ENCODE measurements around the gene RPH3AL. TPM values are rescaled to one million over a fixed set of nuclear protein-coding genes. Genes with fewer than 3 reads are reported as not detected.

The RPH3AL gene
- total and polyA plus RNA-seq, 12 donors: 3.6 to 11.1 (median 6.0) TPM

GRCh38 chr17:292531-293382, 59.9 kb downstream of the RPH3AL start:
- TF ChIP-seq, protein P1, sequence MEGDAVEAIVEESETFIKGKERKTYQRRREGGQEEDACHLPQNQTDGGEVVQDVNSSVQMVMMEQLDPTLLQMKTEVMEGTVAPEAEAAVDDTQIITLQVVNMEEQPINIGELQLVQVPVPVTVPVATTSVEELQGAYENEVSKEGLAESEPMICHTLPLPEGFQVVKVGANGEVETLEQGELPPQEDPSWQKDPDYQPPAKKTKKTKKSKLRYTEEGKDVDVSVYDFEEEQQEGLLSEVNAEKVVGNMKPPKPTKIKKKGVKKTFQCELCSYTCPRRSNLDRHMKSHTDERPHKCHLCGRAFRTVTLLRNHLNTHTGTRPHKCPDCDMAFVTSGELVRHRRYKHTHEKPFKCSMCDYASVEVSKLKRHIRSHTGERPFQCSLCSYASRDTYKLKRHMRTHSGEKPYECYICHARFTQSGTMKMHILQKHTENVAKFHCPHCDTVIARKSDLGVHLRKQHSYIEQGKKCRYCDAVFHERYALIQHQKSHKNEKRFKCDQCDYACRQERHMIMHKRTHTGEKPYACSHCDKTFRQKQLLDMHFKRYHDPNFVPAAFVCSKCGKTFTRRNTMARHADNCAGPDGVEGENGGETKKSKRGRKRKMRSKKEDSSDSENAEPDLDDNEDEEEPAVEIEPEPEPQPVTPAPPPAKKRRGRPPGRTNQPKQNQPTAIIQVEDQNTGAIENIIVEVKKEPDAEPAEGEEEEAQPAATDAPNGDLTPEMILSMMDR (IDR thresholded peaks at IDR 0.05): no peak
- DNase-seq: no peak

DNA sequence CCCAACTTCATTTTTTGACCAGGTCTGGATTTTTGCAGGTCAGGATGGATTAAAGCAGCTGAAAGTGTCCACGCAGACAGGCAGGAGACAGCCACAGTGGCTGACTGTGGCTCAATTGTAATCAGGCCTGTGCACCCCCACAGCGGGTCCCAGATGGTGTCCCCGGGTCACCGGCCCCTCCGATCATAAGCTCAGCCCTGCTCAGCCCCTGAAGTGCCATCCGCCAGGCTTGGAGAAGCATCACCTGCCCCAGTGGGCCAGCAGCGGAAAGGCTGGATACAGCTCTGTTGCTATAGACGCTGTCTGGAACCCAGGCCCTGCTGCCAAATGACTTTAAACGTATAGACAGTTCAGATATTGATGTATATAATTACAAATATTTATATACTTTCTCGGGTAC, 60.6 kb downstream of the RPH3AL start:
- Histone ChIP-seq H3K4me3 (no peak overlapping the region), H3K27me3 (peaks cover 0 to 20% (median 10%) of the 10 kb centered on the region in 7 donors), H3K27ac (no peak overlapping the region), H3K4me1 (no peaks in the 10 kb centered on the region), H3K36me3 (no peaks in the 10 kb centered on the region), H3K9me3 (no peaks in the 10 kb centered on the region)
- intact Hi-C loops (cut with DNase I): no loop called here
- DNase-seq (no peak), ATAC-seq (no peak)
- 93 to 95% methylated on average over 10 of the region's 10 CpGs for WGBS, 2 donors
- TF ChIP-seq, protein P1 (IDR thresholded peaks at IDR 0.05): no peak

More at GRCh38 chr17:292531-293382, 59.9 kb downstream of the RPH3AL start:
- Histone ChIP-seq H3K27ac (no peak overlapping the region), H3K9me3 (no peaks in the 10 kb centered on the region), H3K4me3 (peak overlapping the region in 1 of 10 donors; percentile 5), H3K36me3 (no peaks in the 10 kb centered on the region), H3K4me1 (peaks cover 0 to 1% (median 0%) of the 10 kb centered on the region in 9 donors), H3K27me3 (peaks cover 0 to 25% (median 12%) of the 10 kb centered on the region in 7 donors)
- no peak for ATAC-seq
- WGBS, 2 donors: 68 to 74% methylated on average over 29 of the region's 29 CpGs
- intact Hi-C loops (cut with DNase I): no loop called here

DNA sequence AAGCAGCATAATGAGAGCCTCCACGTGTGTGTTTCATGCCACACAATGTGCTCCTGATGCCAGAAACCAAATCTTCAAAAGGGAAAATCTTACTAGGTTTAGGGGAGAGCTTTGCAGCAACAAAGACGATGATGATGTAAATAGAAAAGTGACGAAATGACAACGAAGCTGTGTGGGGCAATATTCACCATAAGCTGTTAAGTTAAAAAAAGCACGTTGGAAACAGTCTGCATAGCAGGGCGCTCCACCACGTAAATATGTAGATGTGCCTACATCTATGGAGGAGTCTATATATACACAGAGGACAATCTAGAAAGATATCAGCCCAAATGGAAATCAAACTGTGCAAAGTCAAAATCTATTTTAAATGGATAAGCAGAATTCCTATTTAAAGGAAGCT, 61.0 kb downstream of the RPH3AL start:
- Histone ChIP-seq H3K9me3 (no peaks in the 10 kb centered on the region), H3K4me1 (no peaks in the 10 kb centered on the region), H3K36me3 (no peaks in the 10 kb centered on the region), H3K27me3 (peaks cover 0 to 17% (median 10%) of the 10 kb centered on the region in 7 donors), H3K27ac (no peak overlapping the region), H3K4me3 (no peak overlapping the region)
- TF ChIP-seq, protein P1 (IDR thresholded peaks at IDR 0.05): no peak
- 86 to 88% methylated on average over 7 of the region's 7 CpGs for WGBS, 2 donors
- ATAC-seq (no peak), DNase-seq (no peak)
- intact Hi-C loops (cut with DNase I): no loop called here

GRCh38 chr17:290626-291025, 62.0 kb downstream of the RPH3AL start:
- TF ChIP-seq, protein P1 (IDR thresholded peaks at IDR 0.05): no peak
- Histone ChIP-seq H3K4me3 (no peak overlapping the region), H3K36me3 (no peaks in the 10 kb centered on the region), H3K27me3 (peaks cover 0 to 14% (median 10%) of the 10 kb centered on the region in 7 donors), H3K27ac (no peak overlapping the region), H3K4me1 (no peaks in the 10 kb centered on the region), H3K9me3 (no peaks in the 10 kb centered on the region)
- intact Hi-C loops (cut with DNase I): no loop called here
- DNase-seq: no peak
- 91% methylated on average over 18 of the region's 18 CpGs for WGBS, 2 donors
- ATAC-seq: no peak

Measured in heart right ventricle (tissue), 16 donors.